Activated CD4-positive, alpha-beta T cell treated with anti-CD3 and anti-CD28 coated beads, Interleukin-2, amount 50 U/mL, for 24 hours (primary cell): ENCODE results near the gene LRRC72.
"Not testable (repeated sequence)": the region's sequence is repeated elsewhere in the genome, so short reads cannot be mapped to it uniquely, and the experiment has no call there.

Experiments used
- DNase-seq, 2 donors: peaks; one replicate each; pipeline ENCODE4 v3.0.0-alpha.2; 2020; ENCODE audit warnings: low read depth in 1 of 2, low spot score in 1 of 2

Gene LRRC72

DNA sequence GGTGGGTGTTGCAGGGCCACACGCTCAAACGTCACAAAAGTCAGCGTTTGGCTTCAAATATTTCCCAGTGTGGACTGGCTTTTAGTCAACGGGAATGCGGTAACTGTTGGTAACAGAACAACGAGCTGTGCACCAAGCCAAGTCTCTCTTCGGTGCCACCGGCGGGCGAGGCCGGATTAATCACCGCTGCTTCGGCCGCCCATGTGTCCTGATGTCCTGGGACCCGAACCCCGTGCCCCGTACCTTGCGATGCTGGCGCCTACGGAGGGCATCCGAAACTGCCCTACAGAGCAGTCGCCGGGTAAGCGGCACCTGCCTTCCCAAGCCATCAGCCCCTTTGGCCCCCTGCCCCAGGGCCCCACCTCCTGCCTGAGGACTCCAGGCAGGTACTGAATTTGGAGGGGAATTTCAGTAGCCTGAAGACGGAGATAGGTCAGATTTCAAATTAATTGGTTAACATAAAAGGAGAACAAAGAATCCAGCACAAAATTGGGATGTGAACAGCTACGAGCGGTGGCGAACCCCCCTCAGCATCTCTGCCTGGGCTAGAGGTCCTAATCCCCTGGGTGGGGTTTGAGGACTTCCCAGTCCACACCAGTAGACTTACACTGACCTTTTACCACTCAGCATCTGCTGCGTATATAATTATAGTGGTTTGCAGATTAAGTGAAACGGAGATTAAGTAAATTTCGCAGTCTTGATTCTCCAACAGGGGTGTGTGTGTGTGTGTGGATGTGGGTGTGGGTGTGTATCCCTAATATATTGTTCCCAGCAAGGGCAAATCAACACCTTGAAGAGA lies at the start of gene LRRC72:
TSS of gene LRRC72 (plus strand) at position 84 of the 799 bp plus-strand sequence. CDS start at position 212, 128 bp downstream.
- DNase-seq = no peak

DNA sequence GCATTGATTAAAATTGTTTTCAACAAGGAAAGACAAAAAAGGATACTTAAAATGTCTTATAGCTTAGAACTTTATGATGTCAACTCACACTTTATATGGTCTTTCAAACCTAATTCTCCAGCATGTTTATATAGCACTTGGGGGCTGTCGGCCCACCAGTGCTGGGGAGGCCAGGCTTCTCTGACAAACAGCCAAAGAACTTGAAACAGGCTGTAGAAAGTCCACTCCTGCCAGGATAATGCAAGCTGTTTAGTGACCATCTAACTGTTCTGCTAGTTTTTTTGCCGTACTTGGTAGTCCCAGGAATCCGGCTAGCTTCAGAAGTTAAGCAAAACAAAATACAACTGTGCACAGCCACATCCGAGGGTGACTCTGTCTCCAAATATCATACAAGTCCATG lies 47.5 kb upstream of the LRRC72 start:
- no peak for DNase-seq

DNA sequence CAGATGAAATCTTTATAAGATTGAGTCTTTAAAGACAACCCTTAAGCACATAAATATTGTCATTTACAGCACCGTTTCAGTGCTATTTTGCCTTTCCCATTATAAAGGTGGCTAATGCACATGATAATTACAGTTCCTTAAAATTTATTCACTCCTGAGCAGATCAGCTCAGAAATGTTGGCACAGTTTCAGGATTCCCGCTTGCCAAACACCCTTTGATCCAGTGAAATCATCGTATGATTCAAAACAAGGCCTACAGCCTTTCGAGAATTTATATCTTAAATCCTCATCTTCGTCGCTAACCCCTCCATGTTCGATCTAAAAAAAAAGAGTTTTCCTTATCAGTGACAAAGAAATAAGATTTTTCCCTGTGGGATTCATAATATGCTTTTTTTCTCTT lies 47.0 kb upstream of the LRRC72 start:
- no peak for DNase-seq

DNA sequence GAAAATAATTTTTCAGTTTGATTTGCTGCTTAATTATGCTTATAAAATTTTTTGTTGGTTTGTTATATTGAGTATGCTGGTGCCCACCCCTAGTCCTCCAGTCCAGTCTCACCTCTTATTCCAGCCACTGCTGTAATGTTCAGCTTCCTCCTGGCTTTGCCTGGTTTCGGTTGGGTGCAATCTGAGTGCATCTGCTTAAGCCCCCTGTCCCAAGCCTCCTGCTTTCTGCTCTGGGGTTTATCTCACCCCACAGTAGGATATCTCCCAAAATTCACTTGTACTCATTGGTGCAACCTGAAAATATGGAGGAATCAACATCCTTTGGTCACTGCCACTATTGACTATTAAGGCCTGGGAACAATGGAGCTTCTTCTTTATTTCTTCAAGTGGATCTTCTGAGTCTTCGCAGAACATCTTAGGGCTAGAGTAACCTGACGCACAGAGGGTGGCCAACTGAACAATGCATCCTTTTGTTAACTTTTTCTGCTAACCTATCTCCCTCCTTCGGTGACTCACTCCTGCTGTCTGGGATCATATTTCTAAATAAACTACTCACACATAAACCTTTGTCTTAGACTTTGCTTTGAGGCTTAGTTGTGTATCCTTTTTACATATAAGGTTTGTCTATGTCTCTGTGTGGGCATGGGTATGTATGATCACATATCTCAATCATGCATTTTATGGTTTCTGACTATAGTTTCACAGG lies 42.0 kb upstream of the LRRC72 start:
- DNase-seq = no peak

DNA sequence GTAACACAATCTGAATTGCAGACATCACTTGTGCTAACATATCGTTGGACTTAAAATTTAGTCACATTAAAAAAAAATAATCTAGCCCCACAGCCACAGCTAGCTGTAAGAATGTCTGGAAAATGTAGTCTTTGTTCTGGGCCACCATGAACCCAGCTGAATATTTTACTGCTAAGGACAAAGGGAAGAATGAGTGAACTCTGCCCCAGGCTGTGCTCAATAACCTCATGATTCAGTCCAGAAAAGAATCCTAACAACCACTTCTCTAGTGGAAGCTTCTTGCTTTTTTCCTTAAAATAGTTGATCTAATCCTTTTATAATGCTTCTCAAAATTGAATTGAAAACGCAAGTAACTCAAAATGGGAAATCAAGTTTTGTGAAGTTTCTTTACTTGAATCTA lies 35.5 kb upstream of the LRRC72 start:
- no peak for DNase-seq

DNA sequence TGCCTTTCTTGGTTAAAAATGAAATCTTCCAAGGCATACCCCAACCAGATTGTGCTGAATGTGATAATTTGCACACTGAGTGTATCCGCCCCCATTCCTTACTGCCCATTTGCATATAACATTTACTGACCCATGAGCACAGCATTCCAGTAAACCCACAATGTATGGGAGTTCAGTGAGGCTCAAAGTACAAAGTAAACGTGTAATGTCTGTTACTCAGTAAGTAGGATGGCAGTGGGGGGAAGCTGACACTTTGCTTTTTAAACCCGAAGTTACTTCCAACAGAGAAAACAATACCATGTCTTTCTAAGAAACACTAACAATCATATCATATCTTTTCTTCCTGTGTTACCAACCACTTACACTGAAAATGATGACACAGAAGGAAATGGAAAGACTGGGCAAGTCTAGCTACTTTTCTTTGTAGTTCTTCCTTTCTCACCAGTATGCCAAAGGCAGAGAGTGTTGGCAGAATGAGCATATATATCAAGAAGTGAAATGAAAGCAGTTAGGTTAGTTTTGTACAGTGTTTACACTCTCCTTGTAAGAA lies 34.0 kb upstream of the LRRC72 start:
- DNase-seq = no peak

DNA sequence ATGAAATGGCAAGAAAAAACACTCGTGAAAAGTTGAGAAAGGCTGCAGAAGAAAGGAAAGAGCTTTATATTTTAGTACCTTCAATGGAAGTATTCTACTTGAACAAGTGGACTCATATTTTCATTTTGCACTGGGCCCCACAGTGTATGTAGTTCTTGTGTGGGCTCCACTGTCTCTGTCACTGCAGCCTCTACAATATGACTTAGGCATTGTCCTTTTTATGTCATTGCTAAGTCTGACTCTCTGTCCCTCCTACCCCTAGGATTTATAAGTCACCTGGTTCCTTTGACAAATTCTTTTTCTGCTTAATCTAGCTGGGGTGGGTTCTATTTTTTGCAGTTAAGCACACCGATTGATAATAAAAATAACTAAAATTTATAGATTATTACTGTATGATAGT lies 33.4 kb upstream of the LRRC72 start:
- DNase-seq = no peak

DNA sequence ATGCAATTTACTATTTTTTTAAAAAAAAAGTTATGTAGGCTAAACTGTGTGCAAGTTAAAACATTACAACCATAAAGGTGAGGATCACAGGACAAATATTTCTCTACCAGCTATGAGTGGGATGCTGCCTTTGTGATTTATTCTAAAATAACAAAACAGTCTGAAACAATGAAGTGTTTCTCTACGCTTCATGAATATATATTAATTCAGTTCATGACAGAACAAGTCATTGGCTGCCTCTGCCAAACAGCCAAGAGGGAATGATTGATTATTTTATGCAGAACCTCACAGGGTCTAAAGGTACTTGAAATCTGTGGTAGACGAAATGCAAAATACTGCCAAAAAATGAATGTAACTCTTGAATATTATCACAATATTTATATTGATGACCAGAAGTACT lies 32.1 kb upstream of the LRRC72 start:
- DNase-seq = no peak

DNA sequence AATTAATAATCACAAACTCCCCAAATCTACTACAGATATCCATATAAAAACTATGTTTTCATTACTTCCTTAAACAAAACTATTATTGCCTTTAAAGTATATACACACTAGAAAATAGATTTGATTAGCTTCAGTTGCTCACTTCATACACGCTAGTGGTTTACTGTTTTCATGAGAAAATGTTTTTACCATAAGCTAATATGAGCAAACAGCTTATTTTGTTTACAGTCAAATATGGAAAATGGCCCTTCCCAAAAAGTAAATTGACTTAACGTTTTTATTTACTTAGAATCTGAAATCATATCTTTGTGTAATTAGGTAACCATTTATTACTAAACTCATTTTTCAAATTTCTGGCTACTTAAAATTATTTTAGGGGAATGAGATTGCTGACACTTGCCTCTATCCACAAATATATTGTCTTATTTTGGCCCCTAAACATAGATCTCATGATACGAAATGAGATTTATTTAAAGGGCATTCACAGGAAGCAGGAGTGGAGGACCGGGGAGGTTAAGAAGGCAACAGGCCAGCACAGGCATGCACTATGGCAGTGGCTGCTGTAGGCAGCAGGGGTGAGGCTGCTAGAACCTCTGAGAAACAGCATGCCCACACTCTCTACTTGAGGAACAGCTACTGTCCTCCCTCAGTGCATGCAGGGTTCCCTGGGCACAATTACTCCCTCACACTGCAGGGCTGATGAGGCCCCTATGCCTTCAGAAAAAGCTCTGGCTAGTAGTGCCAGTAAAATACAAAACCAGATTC lies 31.5 kb upstream of the LRRC72 start:
- no peak for DNase-seq

DNA sequence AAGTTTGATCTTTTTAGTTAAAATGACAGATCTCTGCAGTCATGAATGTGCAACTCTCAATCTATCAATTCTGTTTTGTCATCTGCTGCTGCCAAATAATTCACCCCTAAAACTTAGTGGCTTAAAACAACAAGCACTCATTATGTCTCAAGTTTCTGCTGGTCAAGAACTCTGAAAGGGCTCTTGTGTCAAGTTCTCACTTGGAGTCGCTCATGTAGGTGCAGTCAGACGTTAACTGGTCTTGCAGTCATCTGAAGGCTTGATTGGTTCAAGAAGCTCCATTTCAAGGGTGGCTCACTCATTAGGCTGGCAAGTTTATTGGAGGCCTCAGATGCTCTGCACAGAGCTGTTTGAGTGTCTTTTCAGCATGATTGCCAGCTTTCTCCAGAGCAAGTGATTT lies 28.5 kb upstream of the LRRC72 start:
- no peak for DNase-seq

DNA sequence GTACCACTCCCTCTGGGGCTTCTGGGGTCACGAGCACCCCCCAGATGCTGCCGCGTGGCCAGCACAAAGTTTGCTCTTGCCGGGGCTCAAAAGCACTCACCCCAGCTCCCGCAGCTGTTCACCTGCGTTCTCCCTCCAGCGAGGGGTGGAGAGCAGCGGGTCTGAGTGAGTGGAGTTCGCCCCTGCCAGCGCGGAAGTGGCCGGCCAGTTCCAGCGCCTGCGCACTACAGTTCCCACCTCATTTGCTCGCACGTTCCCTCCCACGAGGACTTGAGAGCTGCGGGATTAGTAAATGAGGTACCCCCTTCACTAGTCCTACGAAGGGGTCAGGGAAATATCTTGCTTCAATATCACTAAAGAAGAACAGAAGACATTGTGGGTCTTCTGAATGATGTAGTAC lies 24.3 kb upstream of the LRRC72 start:
- DNase-seq = no peak

DNA sequence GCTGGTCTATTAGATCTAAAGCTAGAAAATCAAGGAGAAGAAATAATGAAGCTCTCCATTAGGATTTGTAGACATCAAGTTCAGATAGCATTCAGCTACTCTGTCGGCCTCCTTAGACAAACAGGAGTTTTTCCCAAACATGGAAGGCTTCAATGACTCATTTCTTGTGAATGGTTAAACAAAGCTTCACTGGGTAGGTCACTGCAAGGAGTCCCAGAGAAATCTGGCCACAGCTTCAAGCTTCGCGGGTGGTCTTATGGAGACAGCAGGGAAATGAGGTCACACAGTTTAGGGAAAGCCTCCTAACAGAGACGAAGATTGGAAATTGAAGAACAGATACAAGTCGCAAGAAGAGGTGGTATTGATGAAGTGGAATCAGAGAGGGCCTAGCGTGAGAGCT lies 22.6 kb upstream of the LRRC72 start:
- DNase-seq = no peak

DNA sequence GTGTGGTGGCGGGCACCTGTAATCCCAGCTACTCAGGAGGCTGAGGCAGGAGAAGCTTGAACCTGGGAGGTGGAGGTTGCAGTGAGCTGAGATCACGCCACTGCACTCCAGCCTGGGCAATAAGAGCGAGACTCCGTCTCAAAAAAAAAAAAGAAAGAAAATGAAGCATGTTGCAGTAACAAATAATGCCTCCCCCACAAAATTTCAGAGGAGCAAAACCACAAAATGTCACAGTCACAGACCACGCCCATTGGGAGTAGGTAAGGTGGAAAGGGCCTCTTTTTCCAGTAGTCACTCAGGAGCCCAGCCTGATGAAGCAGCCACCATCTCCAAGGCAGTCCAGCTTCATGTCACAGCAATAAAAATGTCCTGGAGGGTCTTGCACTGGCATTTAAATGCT lies 20.2 kb upstream of the LRRC72 start:
- not testable (repeated sequence) for DNase-seq

DNA sequence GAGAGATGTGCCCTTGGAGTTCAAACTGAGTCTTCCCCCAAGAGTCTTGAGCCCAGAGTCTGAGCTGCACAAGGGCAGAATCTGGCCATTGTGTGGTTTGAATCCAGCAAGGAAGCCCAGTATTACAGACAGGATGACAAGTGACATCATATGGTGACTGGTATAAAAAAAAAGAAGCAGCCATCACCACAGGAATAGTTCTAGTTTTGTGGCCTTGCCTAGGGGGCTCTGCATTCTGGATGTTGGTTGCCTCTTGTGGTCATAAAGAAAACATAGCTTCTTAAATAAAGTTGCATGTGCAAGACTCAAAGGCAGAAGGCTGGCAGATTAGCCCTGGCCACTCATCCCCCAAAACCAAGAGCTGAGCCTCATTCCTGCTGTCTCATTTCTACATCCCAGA lies 16.8 kb upstream of the LRRC72 start:
- DNase-seq = no peak

DNA sequence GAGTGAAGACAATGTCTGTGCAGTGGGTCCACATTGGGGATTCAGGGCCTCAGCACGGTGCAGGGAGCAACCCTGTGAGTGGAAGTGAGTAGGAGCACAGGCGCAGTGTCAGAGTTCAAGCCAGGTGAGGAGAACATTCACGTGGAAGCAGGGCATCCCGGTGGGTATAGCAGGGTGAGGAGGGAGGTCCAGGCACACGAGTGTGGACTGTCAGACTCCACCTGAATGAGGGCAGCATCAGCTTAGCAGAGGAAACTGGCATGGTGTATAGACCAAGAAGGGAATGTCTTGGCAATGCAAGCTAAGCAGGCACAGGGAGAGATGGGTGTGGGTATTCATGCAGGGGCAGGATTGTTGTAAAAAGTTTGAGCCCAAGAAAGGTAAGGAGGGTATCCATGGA lies 15.3 kb upstream of the LRRC72 start:
- DNase-seq = no peak

DNA sequence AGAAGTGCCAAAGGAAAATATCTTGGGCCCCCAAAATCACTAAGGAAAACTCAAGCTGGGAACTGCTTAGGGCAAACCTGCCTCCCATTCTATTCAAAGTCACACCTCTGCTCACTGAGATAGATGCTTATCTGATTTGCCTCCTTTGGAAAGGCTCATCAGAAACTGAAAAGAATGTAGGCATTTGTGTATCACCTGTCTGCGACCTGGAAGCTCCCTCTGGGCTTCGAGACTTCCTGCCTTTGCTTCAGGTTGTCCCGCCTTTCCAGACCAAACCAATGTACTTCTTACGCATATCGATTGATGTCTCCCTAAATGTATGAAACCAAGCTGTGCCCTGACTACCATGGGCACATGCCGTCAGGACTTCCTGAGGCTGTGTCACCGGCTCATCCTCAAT lies 14.5 kb upstream of the LRRC72 start:
- no peak for DNase-seq

DNA sequence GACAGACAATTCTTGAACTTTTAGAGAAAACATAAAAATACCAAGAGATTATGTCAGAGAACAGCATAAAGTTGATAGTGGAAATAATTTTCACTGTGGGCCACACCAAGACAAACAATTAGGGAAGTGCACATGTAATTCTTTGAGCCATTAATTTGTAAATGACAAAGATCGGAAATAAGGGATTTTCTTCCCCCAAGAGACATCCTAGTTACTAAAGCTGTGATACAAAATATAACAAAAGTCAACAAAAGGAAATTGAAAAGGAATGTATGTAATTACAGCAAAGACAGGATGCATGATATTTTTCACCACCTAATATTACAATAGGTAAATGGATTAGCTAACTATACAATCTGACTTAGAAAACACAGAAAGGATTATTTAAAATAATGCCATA lies 12.4 kb upstream of the LRRC72 start:
- no peak for DNase-seq

DNA sequence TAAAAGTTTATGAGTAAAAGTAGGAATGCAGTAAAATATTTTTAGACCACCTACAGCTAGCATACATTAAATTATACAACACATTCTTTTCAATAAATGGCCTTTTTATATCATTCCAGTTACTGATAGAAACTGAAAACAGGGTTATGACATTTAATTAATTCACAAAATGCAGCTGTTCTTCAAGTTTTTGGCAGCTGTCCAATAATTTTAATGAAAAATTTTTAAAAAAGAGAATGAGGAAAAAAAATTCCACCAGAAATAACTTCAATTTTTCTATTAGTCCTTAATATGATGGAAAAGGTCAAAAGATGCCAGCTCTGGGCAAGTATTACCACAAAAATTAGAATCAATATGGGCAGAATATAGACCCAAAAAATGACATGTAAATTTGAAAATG lies 11.9 kb upstream of the LRRC72 start:
- DNase-seq = no peak

DNA sequence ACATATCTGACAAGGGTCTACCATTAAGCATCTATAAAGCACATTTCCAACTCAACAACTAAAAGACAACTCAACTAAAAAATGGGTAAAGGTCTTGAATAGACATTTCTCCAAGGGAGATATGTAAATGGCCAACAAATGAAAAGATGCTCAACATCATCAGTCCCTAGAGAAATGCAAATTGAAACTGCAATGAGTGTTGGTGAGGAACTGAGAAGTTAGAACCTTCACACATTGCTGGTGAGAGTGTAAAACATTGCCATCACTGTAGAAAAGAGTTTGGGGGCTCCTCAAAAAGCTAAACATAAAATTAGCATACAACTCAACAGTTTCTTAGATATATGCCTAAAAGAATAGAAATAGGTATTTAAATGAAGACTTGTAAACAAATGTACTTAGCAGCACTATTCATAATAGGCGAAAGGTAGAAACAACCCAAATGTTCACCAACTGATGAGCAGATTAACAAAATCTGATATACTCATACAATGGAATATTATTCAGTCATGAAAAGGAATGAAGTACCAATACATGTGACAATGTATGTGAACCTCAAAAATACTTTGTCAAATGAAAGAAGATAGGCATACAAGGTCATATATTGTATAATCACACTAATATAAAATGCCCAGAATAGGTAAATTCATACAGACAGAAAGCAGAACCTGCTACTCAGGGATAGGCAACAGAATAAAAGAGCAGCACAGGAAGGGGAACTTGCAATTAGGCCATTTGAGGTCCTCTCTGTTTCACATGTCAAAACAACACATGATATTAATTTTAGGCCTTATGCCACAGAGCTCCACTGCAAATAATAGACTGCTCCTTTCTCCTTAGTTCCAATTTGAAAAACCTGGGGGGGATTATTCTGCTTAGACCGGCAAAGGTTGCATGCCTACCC lies 10.6 kb upstream of the LRRC72 start:
- no peak for DNase-seq

DNA sequence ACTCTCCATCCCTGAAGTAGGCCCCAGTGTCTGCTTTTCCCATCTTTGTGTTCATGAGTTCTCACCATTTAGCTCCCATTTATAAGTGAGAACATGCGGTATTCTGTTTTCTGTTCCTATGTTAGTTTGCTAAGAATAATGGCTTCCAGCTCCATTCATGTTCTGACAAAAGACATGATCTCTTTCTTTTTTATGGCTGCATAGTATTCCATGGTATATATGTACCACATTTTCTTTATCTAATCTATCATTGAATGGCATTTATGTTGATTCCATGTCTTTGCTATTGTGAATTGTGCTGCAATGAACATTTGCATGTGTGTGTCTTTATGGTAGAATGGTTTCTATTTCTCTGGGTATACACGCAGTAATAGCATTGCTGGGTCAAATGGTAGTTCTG lies 6.6 kb upstream of the LRRC72 start:
- not testable (repeated sequence) for DNase-seq

DNA sequence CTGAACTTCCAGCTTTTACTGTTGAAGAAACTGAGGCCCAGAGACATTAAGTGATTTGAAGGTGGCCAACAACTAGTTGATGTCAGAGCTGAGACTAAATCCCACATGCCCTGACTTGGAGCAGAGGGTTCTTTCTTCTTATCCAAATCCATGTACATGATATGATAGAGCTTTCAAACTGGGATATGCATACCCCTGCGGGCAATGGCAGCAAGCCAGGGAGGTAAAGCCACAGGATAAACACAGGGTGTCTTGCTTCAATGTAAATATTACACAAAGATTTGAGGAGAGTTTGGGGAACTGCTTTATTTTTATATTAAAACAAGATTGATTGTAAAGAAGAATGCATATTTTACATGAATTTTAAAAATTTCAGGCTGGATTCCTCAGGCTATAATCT lies 2.3 kb upstream of the LRRC72 start:
- no peak for DNase-seq
